Ramos (cell line): ENCODE data around the gene ZCCHC14.
"Not testable (repeated sequence)": the region's sequence is repeated elsewhere in the genome, so short reads cannot be mapped to it uniquely, and the experiment has no call there.

ENCODE experiments used
- in situ Hi-C: fragments of 300-500 bp; cut with MboI; formaldehyde crosslinking; loops from one replicate; pipeline ENCODE4 v1.14.3; 2022; ENCODE audit warnings: low sequenced_read_pairs; ENCODE audit not compliant: unreplicated experiment

Gene ZCCHC14

GRCh38 chr16:87391950-87392820 lies 100.6 kb downstream of the ZCCHC14 start, which contains the start of gene MAP1LC3B:
Gene MAP1LC3B, plus strand, starts transcription at chr16:87392336. Its CDS starts 92 bp downstream, at chr16:87392428.
- in situ Hi-C loops = no loop called here

- in situ Hi-C loops = no loop called here
Observed at GRCh38 chr16:87391324-87391949, 101.4 kb downstream of the ZCCHC14 start.

- in situ Hi-C loops = no loop called here
Observed at GRCh38 chr16:87390641-87391323, 102.0 kb downstream of the ZCCHC14 start.

GRCh38 chr16:87389914-87390313 lies 102.9 kb downstream of the ZCCHC14 start:
- in situ Hi-C loops = not testable (repeated sequence)

GRCh38 chr16:87389245-87389644 lies 103.6 kb downstream of the ZCCHC14 start:
- in situ Hi-C loops = no loop called here

- in situ Hi-C loops = no loop called here
Observed at GRCh38 chr16:87388818-87389134, 104.0 kb downstream of the ZCCHC14 start.

GRCh38 chr16:87387942-87388817 lies 104.6 kb downstream of the ZCCHC14 start:
- in situ Hi-C loops = no loop called here

- in situ Hi-C loops = not testable (repeated sequence)
Observed at GRCh38 chr16:87384875-87385167, 108.0 kb downstream of the ZCCHC14 start.

GRCh38 chr16:87384162-87384874 lies 108.5 kb downstream of the ZCCHC14 start:
- in situ Hi-C loops = no loop called here

- in situ Hi-C loops = no loop called here
Observed at GRCh38 chr16:87383505-87384161, 109.2 kb downstream of the ZCCHC14 start, which contains the start of gene FBXO31. Gene FBXO31, minus strand, starts transcription at chr16:87383776. Its CDS starts 32 bp downstream, at chr16:87383744.

- in situ Hi-C loops = no loop called here
Observed at GRCh38 chr16:87382023-87382785, 110.6 kb downstream of the ZCCHC14 start.

GRCh38 chr16:87380881-87381280 lies 111.9 kb downstream of the ZCCHC14 start:
- in situ Hi-C loops = no loop called here

- in situ Hi-C loops = no loop called here
Observed at GRCh38 chr16:87380403-87380802, 112.4 kb downstream of the ZCCHC14 start.

GRCh38 chr16:87379312-87379752 lies 113.5 kb downstream of the ZCCHC14 start:
- in situ Hi-C loops = not testable (repeated sequence)

- in situ Hi-C loops = no loop called here
Observed at GRCh38 chr16:87376660-87377059, 116.2 kb downstream of the ZCCHC14 start.

GRCh38 chr16:87375426-87376135 lies 117.2 kb downstream of the ZCCHC14 start:
- in situ Hi-C loops = no loop called here

GRCh38 chr16:87374313-87374712 lies 118.5 kb downstream of the ZCCHC14 start:
- in situ Hi-C loops = no loop called here

- in situ Hi-C loops = no loop called here
Observed at GRCh38 chr16:87372305-87372704, 120.5 kb downstream of the ZCCHC14 start.
